CD14-positive monocyte (primary cell): ENCODE results near the gene OSCP1. TPM values are rescaled to one million over a fixed set of nuclear protein-coding genes. Genes with fewer than 3 reads are reported as not detected.

ENCODE experiments used
- DNase-seq, 3 donors: peaks; one replicate each; pipeline ENCODE4 v3.0.0-alpha.2; 2011 to 2022
- H2AFZ ChIP-seq: 2 replicates; pipeline ENCODE4 v1.6.0; 2012; ENCODE audit warnings: mild to moderate bottlenecking, low read depth, low read length, inconsistent platforms; ENCODE audit not compliant: insufficient read depth, poor library complexity, severe bottlenecking
- H3K27ac ChIP-seq, 2 donors: 1 replicate in 1 of 2; 2 replicates in 1 of 2; pipeline ENCODE4 v1.5.1; 2012 to 2013; ENCODE audit warnings: low read length in 2 of 2, control low read depth in 1 of 2, inconsistent platforms in 1 of 2, low read depth in 1 of 2, mild to moderate bottlenecking in 1 of 2
- H3K27me3 ChIP-seq, 2 donors: one replicate each; pipeline versions ENCODE4 v1.6.0 to v1.6.1; 2011 to 2013; ENCODE audit warnings: low read length in 2 of 2; ENCODE audit not compliant: control insufficient read depth in 2 of 2, insufficient read depth in 2 of 2
- H3K36me3 ChIP-seq, 2 donors: replicated peaks in 1 of 2; 1 replicate in 1 of 2; 2 replicates in 1 of 2; pipeline versions ENCODE4 v1.5.1 to v1.6.1; 2012 to 2013; ENCODE audit warnings: low read length in 2 of 2, control low read depth in 1 of 2, inconsistent platforms in 1 of 2, mild to moderate bottlenecking in 1 of 2; ENCODE audit not compliant: insufficient read depth in 2 of 2, control insufficient read depth in 1 of 2
- H3K4me1 ChIP-seq, 2 donors: 1 replicate in 1 of 2; 2 replicates in 1 of 2; pipeline versions ENCODE4 v1.5.1 to v1.6.1; 2012 to 2013; ENCODE audit warnings: low read length in 2 of 2, control low read depth in 1 of 2, inconsistent platforms in 1 of 2, mild to moderate bottlenecking in 1 of 2, moderate library complexity in 1 of 2; ENCODE audit not compliant: insufficient read depth in 2 of 2, control insufficient read depth in 1 of 2
- H3K4me2 ChIP-seq: replicated peaks from 2 replicates; pipeline ENCODE3; 2012; ENCODE audit warnings: low read length, moderate library complexity, mild to moderate bottlenecking; ENCODE audit not compliant: poor library complexity, severe bottlenecking; ENCODE audit errors: extremely low read depth
- H3K4me3 ChIP-seq, 3 experiments: fragments of 200-600 bp in 1 of 3; sonication (generic) in 1 of 3; replicated peaks in 1 of 3; 1 replicate in 2 of 3; 2 replicates in 1 of 3; pipeline ENCODE4 v1.5.1; 2011 to 2013; ENCODE audit warnings: low read length in 3 of 3, mild to moderate bottlenecking in 3 of 3, control low read depth in 2 of 3, low read depth in 2 of 3, inconsistent platforms in 1 of 3, moderate library complexity in 1 of 3
- H3K79me2 ChIP-seq: 2 replicates; pipeline ENCODE4 v1.6.0; 2012; ENCODE audit warnings: mild to moderate bottlenecking, control low read depth, inconsistent platforms, low read length, moderate library complexity; ENCODE audit not compliant: insufficient read depth
- H3K9ac ChIP-seq: 2 replicates; pipeline ENCODE4 v1.6.0; 2017; ENCODE audit warnings: low read length, mild to moderate bottlenecking; ENCODE audit not compliant: insufficient read depth, poor library complexity, severe bottlenecking
- H3K9me3 ChIP-seq, 2 donors: replicated peaks in 1 of 2; 1 replicate in 1 of 2; 2 replicates in 1 of 2; pipeline versions ENCODE4 v1.5.1 to v1.6.1; 2012 to 2013; ENCODE audit warnings: low read length in 2 of 2, control low read depth in 1 of 2; ENCODE audit not compliant: control insufficient read depth in 1 of 2, insufficient read depth in 1 of 2
- H4K20me1 ChIP-seq: 2 replicates; pipeline ENCODE4 v1.6.0; 2012; ENCODE audit warnings: mild to moderate bottlenecking, low read length, control low read depth, moderate library complexity; ENCODE audit not compliant: insufficient read depth
- H3K27ac Mint-ChIP-seq, 7 donors: one replicate each; pipeline ENCODE4 v1.8.0; 2020; ENCODE audit warnings: mild to moderate bottlenecking in 7 of 7, mixed read lengths in 7 of 7, moderate library complexity in 6 of 7, inconsistent platforms in 2 of 7
- H3K27me3 Mint-ChIP-seq, 3 donors: one replicate each; pipeline ENCODE4 v1.8.0; 2021 to 2022; ENCODE audit warnings: low read depth in 3 of 3, mild to moderate bottlenecking in 3 of 3, mixed read lengths in 3 of 3, moderate library complexity in 3 of 3, inconsistent platforms in 1 of 3
- H3K36me3 Mint-ChIP-seq, 2 donors: one replicate each; pipeline ENCODE4 v1.8.0; 2020; ENCODE audit warnings: mixed read lengths in 2 of 2, inconsistent platforms in 1 of 2, mild to moderate bottlenecking in 1 of 2
- H3K4me1 Mint-ChIP-seq: one replicate; pipeline ENCODE4 v1.8.0; 2020; ENCODE audit warnings: mild to moderate bottlenecking, mixed read lengths
- H3K4me3 Mint-ChIP-seq, 2 donors: one replicate each; pipeline ENCODE4 v1.8.0; 2020; ENCODE audit warnings: mild to moderate bottlenecking in 2 of 2, mixed read lengths in 2 of 2, moderate library complexity in 1 of 2
- H3K9me3 Mint-ChIP-seq, 7 donors: one replicate each; pipeline ENCODE4 v1.8.0; 2020 to 2022; ENCODE audit warnings: mixed read lengths in 7 of 7, mild to moderate bottlenecking in 6 of 7, moderate library complexity in 6 of 7, inconsistent platforms in 2 of 7
- CTCF ChIP-seq: fragments of 200-600 bp; IDR thresholded peaks from one replicate; pipeline ENCODE4 v1.8.0; 2022; ENCODE audit warnings: antibody characterized with exemption, mild to moderate bottlenecking
- WGBS: methylation state at CpG from one replicate; pipeline ENCODE4 v1.1.5; 2013; ENCODE audit warnings: missing lambda C conversion rate; ENCODE audit not compliant: insufficient coverage; 5-methylcytosine and 5-hydroxymethylcytosine counted together
- intact Hi-C, 2 donors: fragments of 100-400 bp; cut with micrococcal nuclease; formaldehyde crosslinking; loops; one replicate each; pipeline versions ENCODE4 v1.15.0 to v1.15.1; 2023
- polyA plus RNA-seq, 3 donors: library from polyadenylated mRNA; depleted of rRNA in 1 of 3; unstranded in 2 of 3; stranded (reverse) in 1 of 3; fragments of 300-500 nt in 2 of 3; fragments of >200 nt in 1 of 3; fragmentation: Illumina TruSeq in 2 of 3; gene quantifications; 1 replicate in 2 of 3; 2 replicates in 1 of 3; pipeline ENCODE4 v1.2.3, GENCODE V29; 2012 to 2021

The OSCP1 gene
- polyA plus RNA-seq, 3 donors = 0.12 to 0.82 TPM; not detected in 1

- no peak overlapping the region for H3K27ac ChIP-seq
- no peak for DNase-seq
Measured at GRCh38 chr1:36380782-36381181, 69.5 kb downstream of the OSCP1 start.

DNA sequence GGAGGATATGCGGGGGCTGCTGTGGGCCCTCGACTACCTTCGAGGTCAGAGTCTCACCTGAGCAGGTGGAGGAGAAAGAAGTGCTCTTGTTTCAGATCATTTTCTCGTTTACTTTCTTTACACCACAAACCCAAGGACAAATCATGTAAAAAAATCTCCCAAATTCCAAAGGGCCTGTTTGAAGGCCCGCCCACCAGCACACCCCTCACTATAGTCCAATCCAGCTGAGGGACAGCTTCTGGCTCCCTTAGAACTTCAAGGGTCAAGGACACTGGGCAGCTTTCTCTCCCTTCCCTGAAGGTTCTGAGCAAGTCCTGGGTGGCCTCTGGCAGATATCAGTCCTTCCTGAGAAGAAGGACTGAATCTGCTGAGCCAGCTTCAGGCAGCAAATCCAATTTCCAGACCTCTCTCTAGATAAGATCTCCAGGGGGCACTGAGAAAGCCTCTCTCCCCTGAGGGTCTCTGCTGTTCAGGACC is 70.1 kb downstream of the OSCP1 start:
- Mint-ChIP-seq H3K4me1 (peaks cover 74% of the 10 kb centered on the region), H3K4me3 (no peak overlapping the region), H3K27me3 (peaks cover 0 to 6% (median 0%) of the 10 kb centered on the region in 3 donors), H3K27ac (peak overlapping the region in 6 of 7 donors; percentile 0 to 85 (median 59)), H3K9me3 (peaks cover 0 to 3% (median 0%) of the 10 kb centered on the region in 7 donors), H3K36me3 (peaks cover 47 to 61% of the 10 kb centered on the region in 2 donors)
- peaks cover 0 to 17% of the 10 kb centered on the region in 2 donors for H3K36me3 ChIP-seq
- H3K4me2 ChIP-seq = no peak overlapping the region
- H3K9ac ChIP-seq = no peak overlapping the region
- WGBS = 100% methylated on average over 1 of the region's 5 CpGs
- H3K4me3 ChIP-seq = no peak overlapping the region
- H3K79me2 ChIP-seq = peaks cover 97% of the 10 kb centered on the region
- no peak for TF ChIP-seq CTCF
- intact Hi-C loops = no loop called here
- H3K27ac ChIP-seq = peak overlapping the region in 1 of 2 donors; percentile 15
- no peak for DNase-seq
- H3K4me1 ChIP-seq = peaks cover 48 to 65% of the 10 kb centered on the region in 2 donors
- H4K20me1 ChIP-seq = peaks cover 47% of the 10 kb centered on the region
- H3K27me3 ChIP-seq = no peaks in the 10 kb centered on the region
- H2AFZ ChIP-seq = no peak overlapping the region
- H3K9me3 ChIP-seq = no peaks in the 10 kb centered on the region

More at GRCh38 chr1:36380782-36381181, 69.5 kb downstream of the OSCP1 start:
- H3K79me2 ChIP-seq = peaks cover 97% of the 10 kb centered on the region
- 98% methylated on average over 3 of the region's 3 CpGs for WGBS
- H3K4me2 ChIP-seq = no peak overlapping the region
- H4K20me1 ChIP-seq = peaks cover 47% of the 10 kb centered on the region
- H3K4me1 Mint-ChIP-seq = peaks cover 70% of the 10 kb centered on the region
- H3K36me3 Mint-ChIP-seq = peaks cover 47 to 60% of the 10 kb centered on the region in 2 donors
- no peaks in the 10 kb centered on the region for H3K27me3 ChIP-seq
- H2AFZ ChIP-seq = no peak overlapping the region
- no peak overlapping the region for H3K4me3 ChIP-seq
- H3K9ac ChIP-seq = no peak overlapping the region
- peaks cover 0 to 3% (median 0%) of the 10 kb centered on the region in 7 donors for H3K9me3 Mint-ChIP-seq
- H3K27ac Mint-ChIP-seq = peak overlapping the region in 2 of 7 donors; percentile 0 to 85
- intact Hi-C loops = no loop called here
- H3K27me3 Mint-ChIP-seq = peaks cover 0 to 6% (median 0%) of the 10 kb centered on the region in 3 donors
- peaks cover 42 to 59% of the 10 kb centered on the region in 2 donors for H3K4me1 ChIP-seq
- TF ChIP-seq CTCF = no peak
- peaks cover 0 to 17% of the 10 kb centered on the region in 2 donors for H3K36me3 ChIP-seq
- no peaks in the 10 kb centered on the region for H3K9me3 ChIP-seq
- H3K4me3 Mint-ChIP-seq = no peak overlapping the region
